HepG2 (cell line): Measurements from ENCODE around the gene ARHGEF1. TPM values are rescaled to one million over a fixed set of nuclear protein-coding genes. Genes with fewer than 3 reads are reported as not detected.

Experiments used
- AHR ChIP-seq: IDR thresholded peaks from 2 replicates; pipeline ENCODE4 v1.6.1; 2018; ENCODE audit warnings: missing genetic modification reagents, missing compliant biosample characterization
- ATRX ChIP-seq: sonication (generic); formaldehyde crosslinking; IDR thresholded peaks from 2 replicates; pipeline ENCODE4 v1.4.0; 2020; ENCODE audit warnings: missing genetic modification reagents, borderline replicate concordance
- GPN1 ChIP-seq: sonication (generic); formaldehyde crosslinking; IDR thresholded peaks from 2 replicates; pipeline ENCODE4 v1.5.1; 2020; ENCODE audit warnings: missing genetic modification reagents, borderline replicate concordance
- RXRB ChIP-seq: IDR thresholded peaks from 2 replicates; pipeline ENCODE4 v1.6.1; 2016; ENCODE audit warnings: borderline replicate concordance, missing genetic modification reagents, missing compliant biosample characterization
- SMARCE1 ChIP-seq: fragments of 450-650 bp; IDR thresholded peaks from 2 replicates; pipeline ENCODE4 v1.6.1; 2017; ENCODE audit warnings: borderline replicate concordance
- TBX2 ChIP-seq: sonication (generic); formaldehyde crosslinking; IDR thresholded peaks from 2 replicates; pipeline ENCODE4 v1.5.0; 2020; ENCODE audit warnings: missing genetic modification reagents, mild to moderate bottlenecking, borderline replicate concordance
- XBP1 ChIP-seq: sonication (generic); formaldehyde crosslinking; IDR thresholded peaks from 2 replicates; pipeline ENCODE4 v1.5.0; 2020; ENCODE audit warnings: missing genetic modification reagents
- ZMYM2 ChIP-seq: sonication (generic); formaldehyde crosslinking; IDR thresholded peaks from 2 replicates; pipeline ENCODE4 v1.8.0; 2022; ENCODE audit warnings: mild to moderate bottlenecking, missing genetic modification reagents
- ZNF10 ChIP-seq: sonication (generic); formaldehyde crosslinking; IDR thresholded peaks from 2 replicates; pipeline ENCODE4 v1.4.0; 2020; ENCODE audit warnings: mild to moderate bottlenecking, low read depth, missing genetic modification reagents, borderline replicate concordance
- ZNF333 ChIP-seq: sonication (generic); formaldehyde crosslinking; IDR thresholded peaks from 2 replicates; pipeline ENCODE4 v1.4.0; 2020; ENCODE audit warnings: mild to moderate bottlenecking, missing genetic modification reagents, borderline replicate concordance
- ZNF354B ChIP-seq: sonication (generic); formaldehyde crosslinking; IDR thresholded peaks from 2 replicates; pipeline ENCODE4 v1.8.0; 2022; ENCODE audit warnings: mild to moderate bottlenecking, missing genetic modification reagents
- ZNF510 ChIP-seq: sonication (generic); formaldehyde crosslinking; IDR thresholded peaks from 2 replicates; pipeline ENCODE4 v1.4.0; 2020; ENCODE audit warnings: low read depth, mild to moderate bottlenecking, missing genetic modification reagents
- ZNF570 ChIP-seq: sonication (generic); formaldehyde crosslinking; IDR thresholded peaks from 2 replicates; pipeline ENCODE4 v1.4.0; 2020; ENCODE audit warnings: mild to moderate bottlenecking, missing genetic modification reagents, borderline replicate concordance
- polyA plus RNA-seq, 8 experiments: library from polyadenylated mRNA; depleted of rRNA in 3 of 8; stranded (reverse) in 7 of 8; unstranded in 1 of 8; fragments of >200 nt; fragmentation: Illumina TruSeq in 4 of 8; extraction: Trizol in 4 of 8; gene quantifications; 2 replicates each; pipeline versions ENCODE4 v1.2.1 to v1.2.3, GENCODE V29; 2011 to 2016; ENCODE audit warnings: low read depth in 4 of 8, missing spikeins in 1 of 8, mixed read lengths in 1 of 8; ENCODE audit not compliant: insufficient read depth in 1 of 8
- total RNA-seq, 5 experiments: library from RNA; depleted of rRNA; stranded (reverse); fragments of >200 nt; fragmentation: Illumina TruSeq; extraction: Trizol; gene quantifications; 2 replicates each; pipeline ENCODE4 v1.2.3, GENCODE V29; 2016; ENCODE audit warnings: low read depth in 1 of 5
- TF ChIP-seq, protein P1 (sequence below): sonication (generic); formaldehyde crosslinking; IDR thresholded peaks from 2 replicates; pipeline ENCODE4 v1.4.0; 2020; ENCODE audit warnings: missing genetic modification reagents
- TF ChIP-seq, protein P2 (sequence below): IDR thresholded peaks from 2 replicates; pipeline ENCODE4 v1.6.1; 2016; ENCODE audit warnings: missing genetic modification reagents, missing compliant biosample characterization
- TF ChIP-seq, protein P3 (sequence below): sonication (generic); formaldehyde crosslinking; IDR thresholded peaks from 2 replicates; pipeline ENCODE4 v1.5.1; 2020; ENCODE audit warnings: missing genetic modification reagents, mild to moderate bottlenecking, borderline replicate concordance
- TF ChIP-seq, protein P4 (sequence below): sonication (generic); formaldehyde crosslinking; conservative IDR thresholded peaks from 2 replicates; pipeline ENCODE4 v1.4.0; 2020; ENCODE audit warnings: missing genetic modification reagents
- TF ChIP-seq, protein P5 (sequence below): sonication (generic); formaldehyde crosslinking; IDR thresholded peaks from 2 replicates; pipeline ENCODE4 v1.4.0; 2020; ENCODE audit warnings: missing genetic modification reagents
- TF ChIP-seq, protein P6 (sequence below): sonication (generic); formaldehyde crosslinking; IDR thresholded peaks from 2 replicates; pipeline ENCODE4 v1.5.0; 2020; ENCODE audit warnings: mild to moderate bottlenecking, missing genetic modification reagents

The ARHGEF1 gene
- total and polyA plus RNA-seq, 2 of the 13 experiments (the other 11 are each of a cell fraction or from before 2014, with no cell fraction given) = 33.7 to 34.7 TPM

DNA sequence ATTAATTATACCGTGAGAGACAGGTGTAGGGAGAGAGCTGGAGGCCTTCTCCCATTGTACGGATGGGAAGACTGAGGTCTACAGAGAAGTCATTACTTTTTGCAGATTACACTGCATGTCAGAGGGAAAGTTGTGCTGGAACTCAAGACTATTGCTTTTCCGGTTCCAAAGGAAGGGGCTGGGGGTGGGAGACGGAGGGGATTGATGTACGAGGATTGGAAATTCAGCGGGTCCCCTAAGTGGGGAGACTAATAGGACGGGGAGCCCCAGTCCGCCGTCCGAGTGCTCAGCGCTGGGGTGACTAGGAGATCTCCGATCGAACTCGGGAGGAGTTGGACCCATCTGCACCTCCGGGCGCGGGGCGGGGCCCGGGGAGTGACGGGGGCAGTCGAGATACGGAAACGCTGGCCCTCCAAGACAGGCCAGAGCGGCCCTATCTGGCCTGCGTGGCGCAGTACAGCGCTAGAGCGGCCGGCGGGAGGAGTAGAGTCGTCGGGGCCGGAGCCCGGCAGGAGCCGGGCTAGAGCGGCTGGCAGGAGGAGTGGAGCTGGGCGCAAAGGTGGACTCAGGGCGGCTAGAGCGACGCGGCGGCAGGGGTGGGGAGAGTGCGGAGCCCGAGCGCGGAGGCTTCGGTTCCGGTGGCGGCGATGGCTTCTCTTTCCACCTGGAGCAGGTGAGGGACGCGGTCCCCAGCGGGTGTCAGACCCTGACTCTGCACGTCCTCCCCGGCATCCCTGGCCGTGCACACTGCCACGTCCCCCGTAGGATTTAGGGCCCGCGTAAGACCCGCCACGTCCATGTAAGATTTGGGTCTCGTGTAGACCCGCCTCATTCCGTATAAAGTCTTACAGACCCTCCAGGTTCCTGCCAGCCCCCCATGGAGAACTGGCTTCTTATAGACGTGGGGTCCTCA is 1.1 kb downstream of the ARHGEF1 start (continued):
- TF ChIP-seq ZNF510 (CRISPR knock-in tag) = no peak
- TF ChIP-seq ZNF570 (CRISPR knock-in tag) = no peak
- no peak for TF ChIP-seq ATRX (CRISPR knock-in tag)
- TF ChIP-seq GPN1 (CRISPR knock-in tag) = no peak
- TF ChIP-seq, protein P1, sequence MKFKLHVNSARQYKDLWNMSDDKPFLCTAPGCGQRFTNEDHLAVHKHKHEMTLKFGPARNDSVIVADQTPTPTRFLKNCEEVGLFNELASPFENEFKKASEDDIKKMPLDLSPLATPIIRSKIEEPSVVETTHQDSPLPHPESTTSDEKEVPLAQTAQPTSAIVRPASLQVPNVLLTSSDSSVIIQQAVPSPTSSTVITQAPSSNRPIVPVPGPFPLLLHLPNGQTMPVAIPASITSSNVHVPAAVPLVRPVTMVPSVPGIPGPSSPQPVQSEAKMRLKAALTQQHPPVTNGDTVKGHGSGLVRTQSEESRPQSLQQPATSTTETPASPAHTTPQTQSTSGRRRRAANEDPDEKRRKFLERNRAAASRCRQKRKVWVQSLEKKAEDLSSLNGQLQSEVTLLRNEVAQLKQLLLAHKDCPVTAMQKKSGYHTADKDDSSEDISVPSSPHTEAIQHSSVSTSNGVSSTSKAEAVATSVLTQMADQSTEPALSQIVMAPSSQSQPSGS (CRISPR knock-in tag) = peak; percentile 82
- TF ChIP-seq, protein P2, sequence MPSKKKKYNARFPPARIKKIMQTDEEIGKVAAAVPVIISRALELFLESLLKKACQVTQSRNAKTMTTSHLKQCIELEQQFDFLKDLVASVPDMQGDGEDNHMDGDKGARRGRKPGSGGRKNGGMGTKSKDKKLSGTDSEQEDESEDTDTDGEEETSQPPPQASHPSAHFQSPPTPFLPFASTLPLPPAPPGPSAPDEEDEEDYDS (CRISPR knock-in tag) = peak; percentile 64
- TF ChIP-seq, protein P3, sequence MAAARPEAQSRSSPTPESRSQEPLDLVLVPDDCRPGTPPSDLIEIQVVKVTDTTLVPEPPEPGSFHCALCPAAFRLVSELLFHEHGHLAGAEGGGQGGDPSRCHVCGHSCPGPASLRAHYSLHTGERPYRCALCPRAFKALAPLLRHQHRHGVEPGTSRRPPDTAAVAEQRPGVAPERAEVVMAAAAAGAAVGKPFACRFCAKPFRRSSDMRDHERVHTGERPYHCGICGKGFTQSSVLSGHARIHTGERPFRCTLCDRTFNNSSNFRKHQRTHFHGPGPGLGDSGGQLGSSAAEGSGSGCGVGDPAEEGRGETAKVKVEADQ = no peak
- TF ChIP-seq, protein P4, sequence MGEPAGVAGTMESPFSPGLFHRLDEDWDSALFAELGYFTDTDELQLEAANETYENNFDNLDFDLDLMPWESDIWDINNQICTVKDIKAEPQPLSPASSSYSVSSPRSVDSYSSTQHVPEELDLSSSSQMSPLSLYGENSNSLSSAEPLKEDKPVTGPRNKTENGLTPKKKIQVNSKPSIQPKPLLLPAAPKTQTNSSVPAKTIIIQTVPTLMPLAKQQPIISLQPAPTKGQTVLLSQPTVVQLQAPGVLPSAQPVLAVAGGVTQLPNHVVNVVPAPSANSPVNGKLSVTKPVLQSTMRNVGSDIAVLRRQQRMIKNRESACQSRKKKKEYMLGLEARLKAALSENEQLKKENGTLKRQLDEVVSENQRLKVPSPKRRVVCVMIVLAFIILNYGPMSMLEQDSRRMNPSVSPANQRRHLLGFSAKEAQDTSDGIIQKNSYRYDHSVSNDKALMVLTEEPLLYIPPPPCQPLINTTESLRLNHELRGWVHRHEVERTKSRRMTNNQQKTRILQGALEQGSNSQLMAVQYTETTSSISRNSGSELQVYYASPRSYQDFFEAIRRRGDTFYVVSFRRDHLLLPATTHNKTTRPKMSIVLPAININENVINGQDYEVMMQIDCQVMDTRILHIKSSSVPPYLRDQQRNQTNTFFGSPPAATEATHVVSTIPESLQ (CRISPR knock-in tag) = no peak
- peak; percentile 81; the same call in 1 of the 2 replicates for TF ChIP-seq TBX2
- TF ChIP-seq ZNF354B (CRISPR knock-in tag) = no peak
- TF ChIP-seq ZNF10 = no peak
- peak; percentile 79; the same call in 1 of the 2 replicates for TF ChIP-seq AHR (CRISPR knock-in tag)
- no peak for TF ChIP-seq SMARCE1
- no peak for TF ChIP-seq ZNF333 (CRISPR knock-in tag)
- 0 out of 2 replicates have a peak, but pooled peaks have one; percentile 46 for TF ChIP-seq XBP1 (CRISPR knock-in tag)
- peak; percentile 84 for TF ChIP-seq RXRB
- TF ChIP-seq, protein P5, sequence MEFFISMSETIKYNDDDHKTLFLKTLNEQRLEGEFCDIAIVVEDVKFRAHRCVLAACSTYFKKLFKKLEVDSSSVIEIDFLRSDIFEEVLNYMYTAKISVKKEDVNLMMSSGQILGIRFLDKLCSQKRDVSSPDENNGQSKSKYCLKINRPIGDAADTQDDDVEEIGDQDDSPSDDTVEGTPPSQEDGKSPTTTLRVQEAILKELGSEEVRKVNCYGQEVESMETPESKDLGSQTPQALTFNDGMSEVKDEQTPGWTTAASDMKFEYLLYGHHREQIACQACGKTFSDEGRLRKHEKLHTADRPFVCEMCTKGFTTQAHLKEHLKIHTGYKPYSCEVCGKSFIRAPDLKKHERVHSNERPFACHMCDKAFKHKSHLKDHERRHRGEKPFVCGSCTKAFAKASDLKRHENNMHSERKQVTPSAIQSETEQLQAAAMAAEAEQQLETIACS (CRISPR knock-in tag) = no peak
- peak; percentile 93 for TF ChIP-seq ZMYM2
- TF ChIP-seq, protein P6, sequence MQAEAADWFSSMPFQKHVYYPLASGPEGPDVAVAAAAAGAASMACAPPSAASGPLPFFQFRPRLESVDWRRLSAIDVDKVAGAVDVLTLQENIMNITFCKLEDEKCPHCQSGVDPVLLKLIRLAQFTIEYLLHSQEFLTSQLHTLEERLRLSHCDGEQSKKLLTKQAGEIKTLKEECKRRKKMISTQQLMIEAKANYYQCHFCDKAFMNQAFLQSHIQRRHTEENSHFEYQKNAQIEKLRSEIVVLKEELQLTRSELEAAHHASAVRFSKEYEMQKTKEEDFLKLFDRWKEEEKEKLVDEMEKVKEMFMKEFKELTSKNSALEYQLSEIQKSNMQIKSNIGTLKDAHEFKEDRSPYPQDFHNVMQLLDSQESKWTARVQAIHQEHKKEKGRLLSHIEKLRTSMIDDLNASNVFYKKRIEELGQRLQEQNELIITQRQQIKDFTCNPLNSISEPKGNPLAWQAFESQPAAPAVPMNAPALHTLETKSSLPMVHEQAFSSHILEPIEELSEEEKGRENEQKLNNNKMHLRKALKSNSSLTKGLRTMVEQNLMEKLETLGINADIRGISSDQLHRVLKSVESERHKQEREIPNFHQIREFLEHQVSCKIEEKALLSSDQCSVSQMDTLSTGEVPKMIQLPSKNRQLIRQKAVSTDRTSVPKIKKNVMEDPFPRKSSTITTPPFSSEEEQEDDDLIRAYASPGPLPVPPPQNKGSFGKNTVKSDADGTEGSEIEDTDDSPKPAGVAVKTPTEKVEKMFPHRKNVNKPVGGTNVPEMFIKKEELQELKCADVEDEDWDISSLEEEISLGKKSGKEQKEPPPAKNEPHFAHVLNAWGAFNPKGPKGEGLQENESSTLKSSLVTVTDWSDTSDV = no peak
